ENCODE results near the gene MAN1C1. TPM values are rescaled to one million over a fixed set of nuclear protein-coding genes. Genes with fewer than 3 reads are reported as not detected.
A peak's percentile ranks its signal among the peaks of the same experiment; 100 is the strongest.

Gene MAN1C1
- total and polyA plus RNA-seq, 7 donors, result 1.8 to 6.7 (median 2.0) TPM

- no peaks in the 10 kb centered on the region for H3K9me3 ChIP-seq
- H3K4me3 ChIP-seq, result no peak overlapping the region
- no peaks in the 10 kb centered on the region for H3K27me3 ChIP-seq (ENCODE audit: insufficient read depth in 3 of 3, low read length in 2 of 3)
- H3K36me3 ChIP-seq (ENCODE audit: insufficient read depth in 1 of 2, low read depth in 1 of 2), result peaks cover 0 to 4% of the 10 kb centered on the region in 2 donors
- intact Hi-C loops (cut with DNase I), result no loop called here
- DNase-seq (peak in 1 of 2 donors; percentile 34), ATAC-seq (no peak)
- no peak overlapping the region for H3K27ac ChIP-seq
- no peak for TF ChIP-seq CTCF (IDR thresholded peaks at IDR 0.05)
- peaks cover 22% of the 10 kb centered on the region for H3K4me1 ChIP-seq
- WGBS, 3 donors, result 83 to 89% (median 85%) methylated on average over 12 of the region's 12 CpGs
Observed at GRCh38 chr1:25747046-25747719, 130.6 kb downstream of the MAN1C1 start.

- H3K27me3 ChIP-seq (ENCODE audit: insufficient read depth in 3 of 3, low read length in 2 of 3), result no peaks in the 10 kb centered on the region
- no peaks in the 10 kb centered on the region for H3K9me3 ChIP-seq
- intact Hi-C loops (cut with DNase I), result no loop called here
- TF ChIP-seq CTCF (IDR thresholded peaks at IDR 0.05), result no peak
- H3K4me1 ChIP-seq, result peaks cover 11% of the 10 kb centered on the region
- WGBS, 3 donors, result 82 to 92% (median 89%) methylated on average over 8 of the region's 8 CpGs
- peaks cover 0 to 4% of the 10 kb centered on the region in 2 donors for H3K36me3 ChIP-seq (ENCODE audit: insufficient read depth in 1 of 2, low read depth in 1 of 2)
- H3K4me3 ChIP-seq, result no peak overlapping the region
- H3K27ac ChIP-seq, result no peak overlapping the region
- ATAC-seq, result no peak
- DNase-seq, result peak in 1 of 2 donors; percentile 30
Observed at GRCh38 chr1:25748531-25749205, 132.1 kb downstream of the MAN1C1 start.

GRCh38 chr1:25750923-25751605 lies 134.5 kb downstream of the MAN1C1 start:
- Histone ChIP-seq H3K27ac (no peak overlapping the region), H3K27me3 (ENCODE audit: insufficient read depth in 3 of 3, low read length in 2 of 3) (no peaks in the 10 kb centered on the region), H3K4me1 (peaks cover 3% of the 10 kb centered on the region), H3K9me3 (no peaks in the 10 kb centered on the region), H3K36me3 (ENCODE audit: insufficient read depth in 1 of 2, low read depth in 1 of 2) (peaks cover 0 to 4% of the 10 kb centered on the region in 2 donors), H3K4me3 (no peak overlapping the region)
- DNase-seq, result no peak
- TF ChIP-seq CTCF (IDR thresholded peaks at IDR 0.05), result no peak
- 90 to 94% (median 91%) methylated on average over 6 of the region's 6 CpGs for WGBS, 3 donors
- intact Hi-C loops (cut with DNase I), result no loop called here
- no peak for ATAC-seq

- peaks cover 3% of the 10 kb centered on the region for H3K4me1 ChIP-seq
- H3K27me3 ChIP-seq (ENCODE audit: insufficient read depth in 3 of 3, low read length in 2 of 3), result no peaks in the 10 kb centered on the region
- peaks cover 0 to 2% of the 10 kb centered on the region in 2 donors for H3K36me3 ChIP-seq (ENCODE audit: insufficient read depth in 1 of 2, low read depth in 1 of 2)
- H3K27ac ChIP-seq, result no peak overlapping the region
- no peaks in the 10 kb centered on the region for H3K9me3 ChIP-seq
- DNase-seq (no peak), ATAC-seq (peak; percentile 43 to 84 (median 72))
- no peak for TF ChIP-seq CTCF (IDR thresholded peaks at IDR 0.05)
- 45 to 53% (median 50%) methylated on average over 15 to 17 of the region's 17 CpGs for WGBS, 3 donors
- no peak overlapping the region for H3K4me3 ChIP-seq
- intact Hi-C loops (cut with DNase I), result no loop called here
Observed at GRCh38 chr1:25754470-25755181, 138.0 kb downstream of the MAN1C1 start.

Measured in psoas muscle (tissue), 8 donors.